ENCODE measurements around the gene PFKP. TPM values are rescaled to one million over a fixed set of nuclear protein-coding genes. Genes with fewer than 3 reads are reported as not detected.
"Not testable (repeated sequence)": the region's sequence is repeated elsewhere in the genome, so short reads cannot be mapped to it uniquely, and the experiment has no call there.

Gene PFKP
- total RNA-seq, 1 experiment from 2014 or later = 91.3 TPM

GRCh38 chr10:3061323-3061898 is 5.9 kb upstream of the PFKP start:
- not testable (repeated sequence) for H3K9ac ChIP-seq (ENCODE audit: low read length); H3K36me3 ChIP-seq (ENCODE audit: insufficient read depth, low read length); H3K79me2 ChIP-seq (ENCODE audit: low read length); H3K4me3 ChIP-seq (ENCODE audit: low read length); H3K27me3 ChIP-seq (ENCODE audit: low read length); H3K9me3 ChIP-seq (ENCODE audit: low read length); H2AFZ ChIP-seq (ENCODE audit: low read length); H4K20me1 ChIP-seq (ENCODE audit: insufficient read depth, low read depth, low read length); DNase-seq; H3K4me2 ChIP-seq (ENCODE audit: low read depth, low read length, poor library complexity, severe bottlenecking); H3K27ac ChIP-seq (ENCODE audit: low read length); H3K9me2 ChIP-seq (replicated peaks; ENCODE audit: insufficient read depth, low read length)
- peaks cover 18% of the 10 kb centered on the region for H3K4me1 ChIP-seq (ENCODE audit: low read length)

- Histone ChIP-seq H4K20me1 (ENCODE audit: insufficient read depth, low read depth, low read length) (peaks cover 9% of the 10 kb centered on the region; the same call in 1 of the 2 replicates), H3K4me1 (ENCODE audit: low read length) (peaks cover 20% of the 10 kb centered on the region)
These were observed 4.7 kb upstream of the PFKP start for GRCh38 chr10:3062502-3063186.

DNA sequence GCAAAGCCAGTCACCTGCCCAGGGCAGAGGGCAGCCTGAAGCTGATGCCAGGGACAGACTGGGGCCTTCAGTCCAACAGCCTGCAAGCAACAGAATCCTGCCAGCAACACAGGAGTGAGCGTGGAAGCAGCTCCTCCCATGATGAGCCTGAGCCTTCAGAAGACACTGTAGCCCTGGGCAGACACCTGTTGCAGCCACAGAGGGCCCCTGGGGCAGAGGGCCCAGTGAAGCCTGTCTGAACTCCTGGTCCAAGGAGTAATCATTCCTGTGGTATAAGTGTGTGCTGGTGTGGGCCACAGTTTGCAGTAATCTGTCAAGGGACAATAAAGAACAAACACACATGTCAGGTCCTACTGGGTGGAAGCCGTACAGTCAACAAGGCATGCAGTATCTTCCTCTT is 2.9 kb upstream of the PFKP start:
- Histone ChIP-seq H3K4me2 (ENCODE audit: low read depth, low read length, poor library complexity, severe bottlenecking) (no peak overlapping the region), H2AFZ (ENCODE audit: low read length) (no peak overlapping the region), H3K4me3 (ENCODE audit: low read length) (no peak overlapping the region), H3K9me3 (ENCODE audit: low read length) (no peaks in the 10 kb centered on the region), H3K9ac (ENCODE audit: low read length) (no peak overlapping the region), H3K36me3 (ENCODE audit: insufficient read depth, low read length) (no peaks in the 10 kb centered on the region), H3K79me2 (ENCODE audit: low read length) (peaks cover 20% of the 10 kb centered on the region), H3K27ac (ENCODE audit: low read length) (no peak overlapping the region), H3K9me2 (replicated peaks; ENCODE audit: insufficient read depth, low read length) (no peaks in the 10 kb centered on the region), H3K4me1 (ENCODE audit: low read length) (peaks cover 25% of the 10 kb centered on the region), H4K20me1 (ENCODE audit: insufficient read depth, low read depth, low read length) (peaks cover 12% of the 10 kb centered on the region; the same call in 1 of the 2 replicates), H3K27me3 (ENCODE audit: low read length) (no peaks in the 10 kb centered on the region)
- DNase-seq = peak; percentile 71

More at GRCh38 chr10:3062502-3063186, 4.7 kb upstream of the PFKP start:
- no peak overlapping the region for H3K27ac ChIP-seq (ENCODE audit: low read length)
- no peaks in the 10 kb centered on the region for H3K9me3 ChIP-seq (ENCODE audit: low read length)
- H3K9ac ChIP-seq (ENCODE audit: low read length) = no peak overlapping the region
- no peak for DNase-seq
- no peaks in the 10 kb centered on the region for H3K36me3 ChIP-seq (ENCODE audit: insufficient read depth, low read length)
- H3K79me2 ChIP-seq (ENCODE audit: low read length) = peaks cover 3% of the 10 kb centered on the region
- no peak overlapping the region for H3K4me2 ChIP-seq (ENCODE audit: low read depth, low read length, poor library complexity, severe bottlenecking)
- no peak overlapping the region for H2AFZ ChIP-seq (ENCODE audit: low read length)
- H3K9me2 ChIP-seq (replicated peaks; ENCODE audit: insufficient read depth, low read length) = no peaks in the 10 kb centered on the region
- no peaks in the 10 kb centered on the region for H3K27me3 ChIP-seq (ENCODE audit: low read length)
- no peak overlapping the region for H3K4me3 ChIP-seq (ENCODE audit: low read length)

GRCh38 chr10:3065622-3066021 is 1.7 kb upstream of the PFKP start:
- peaks cover 36% of the 10 kb centered on the region for H3K4me1 ChIP-seq (ENCODE audit: low read length)
- H3K9me3 ChIP-seq (ENCODE audit: low read length) = no peaks in the 10 kb centered on the region
- H3K4me2 ChIP-seq (ENCODE audit: low read depth, low read length, poor library complexity, severe bottlenecking) = no peak overlapping the region
- peaks cover 9% of the 10 kb centered on the region for H3K36me3 ChIP-seq (ENCODE audit: insufficient read depth, low read length)
- no peak overlapping the region for H3K4me3 ChIP-seq (ENCODE audit: low read length)
- no peak overlapping the region for H3K9ac ChIP-seq (ENCODE audit: low read length)
- H3K9me2 ChIP-seq (replicated peaks; ENCODE audit: insufficient read depth, low read length) = no peaks in the 10 kb centered on the region
- peaks cover 23% of the 10 kb centered on the region for H4K20me1 ChIP-seq (ENCODE audit: insufficient read depth, low read depth, low read length)
- H3K27me3 ChIP-seq (ENCODE audit: low read length) = no peaks in the 10 kb centered on the region
- no peak overlapping the region for H3K27ac ChIP-seq (ENCODE audit: low read length)
- peaks cover 32% of the 10 kb centered on the region for H3K79me2 ChIP-seq (ENCODE audit: low read length)
- no peak overlapping the region for H2AFZ ChIP-seq (ENCODE audit: low read length)
- no peak for DNase-seq

- no peak overlapping the region for H2AFZ ChIP-seq (ENCODE audit: low read length)
- no peaks in the 10 kb centered on the region for H3K9me3 ChIP-seq (ENCODE audit: low read length)
- peak overlapping the region; percentile 98 for H3K4me3 ChIP-seq (ENCODE audit: low read length)
- H4K20me1 ChIP-seq (ENCODE audit: insufficient read depth, low read depth, low read length) = peaks cover 29% of the 10 kb centered on the region
- H3K27me3 ChIP-seq (ENCODE audit: low read length) = no peaks in the 10 kb centered on the region
- H3K4me2 ChIP-seq (ENCODE audit: low read depth, low read length, poor library complexity, severe bottlenecking) = peak overlapping the region; percentile 79
- peaks cover 39% of the 10 kb centered on the region for H3K4me1 ChIP-seq (ENCODE audit: low read length)
- no peak overlapping the region; the same call in 1 of the 2 replicates for H3K9ac ChIP-seq (ENCODE audit: low read length)
- H3K36me3 ChIP-seq (ENCODE audit: insufficient read depth, low read length) = peaks cover 14% of the 10 kb centered on the region
- H3K27ac ChIP-seq (ENCODE audit: low read length) = no peak overlapping the region
- H3K9me2 ChIP-seq (replicated peaks; ENCODE audit: insufficient read depth, low read length) = no peaks in the 10 kb centered on the region
- no peak for DNase-seq
- H3K79me2 ChIP-seq (ENCODE audit: low read length) = peaks cover 41% of the 10 kb centered on the region
These were observed 831 bp upstream of the PFKP start for GRCh38 chr10:3066317-3067117.

GRCh38 chr10:3067859-3068179 is 471 bp downstream of the PFKP start:
- Histone ChIP-seq H3K27ac (ENCODE audit: low read length) (peak overlapping the region; percentile 75), H3K27me3 (ENCODE audit: low read length) (no peaks in the 10 kb centered on the region), H3K9me3 (ENCODE audit: low read length) (no peaks in the 10 kb centered on the region), H4K20me1 (ENCODE audit: insufficient read depth, low read depth, low read length) (peaks cover 42% of the 10 kb centered on the region), H3K9me2 (replicated peaks; ENCODE audit: insufficient read depth, low read length) (no peaks in the 10 kb centered on the region), H3K36me3 (ENCODE audit: insufficient read depth, low read length) (peaks cover 23% of the 10 kb centered on the region), H2AFZ (ENCODE audit: low read length) (peak overlapping the region; percentile 58; the same call in 1 of the 2 replicates), H3K4me2 (ENCODE audit: low read depth, low read length, poor library complexity, severe bottlenecking) (peak overlapping the region; percentile 79), H3K9ac (ENCODE audit: low read length) (peak overlapping the region; percentile 99), H3K79me2 (ENCODE audit: low read length) (peaks cover 54% of the 10 kb centered on the region), H3K4me1 (ENCODE audit: low read length) (peaks cover 39% of the 10 kb centered on the region), H3K4me3 (ENCODE audit: low read length) (peak overlapping the region; percentile 98)
- DNase-seq = no peak

- peak overlapping the region; percentile 75 for H3K27ac ChIP-seq (ENCODE audit: low read length)
- peaks cover 42% of the 10 kb centered on the region for H3K4me1 ChIP-seq (ENCODE audit: low read length)
- peaks cover 60% of the 10 kb centered on the region for H3K79me2 ChIP-seq (ENCODE audit: low read length)
- peak overlapping the region; percentile 99 for H3K9ac ChIP-seq (ENCODE audit: low read length)
- no peaks in the 10 kb centered on the region for H3K9me2 ChIP-seq (replicated peaks; ENCODE audit: insufficient read depth, low read length)
- no peaks in the 10 kb centered on the region for H3K27me3 ChIP-seq (ENCODE audit: low read length)
- H4K20me1 ChIP-seq (ENCODE audit: insufficient read depth, low read depth, low read length) = peaks cover 48% of the 10 kb centered on the region
- H2AFZ ChIP-seq (ENCODE audit: low read length) = peak overlapping the region; percentile 58; the same call in 1 of the 2 replicates
- peak overlapping the region; percentile 79 for H3K4me2 ChIP-seq (ENCODE audit: low read depth, low read length, poor library complexity, severe bottlenecking)
- H3K36me3 ChIP-seq (ENCODE audit: insufficient read depth, low read length) = peaks cover 23% of the 10 kb centered on the region
- peak; percentile 88 for DNase-seq
- H3K9me3 ChIP-seq (ENCODE audit: low read length) = no peaks in the 10 kb centered on the region
- peak overlapping the region; percentile 98 for H3K4me3 ChIP-seq (ENCODE audit: low read length)
These were observed 1.0 kb downstream of the PFKP start for GRCh38 chr10:3068201-3068967.

Measured in Karpas-422 (cell line).